Measurements from ENCODE around the gene SKAP1.

- TF ChIP-seq CTCF (IDR thresholded peaks at IDR 0.05) (no peak), EZH2 (IDR thresholded peaks at IDR 0.05) (no peak), EZH2phosphoT487 (IDR thresholded peaks at IDR 0.05) (no peak)
Observed at GRCh38 chr17:48313096-48313755, 116.8 kb downstream of the SKAP1 start.
